IPS-18a (cell line): ENCODE data around the gene NEGR1.
A peak's percentile ranks its signal among the peaks of the same experiment; 100 is the strongest.
"Not testable (repeated sequence)": the region's sequence is repeated elsewhere in the genome, so short reads cannot be mapped to it uniquely, and the experiment has no call there.

ENCODE experiments used
- H3K27ac ChIP-seq: one replicate; pipeline ENCODE4 v1.5.1; 2013; ENCODE audit warnings: low read length
- H3K27me3 ChIP-seq: one replicate; pipeline ENCODE4 v1.6.1; 2013; ENCODE audit warnings: mild to moderate bottlenecking, low read length; ENCODE audit not compliant: control insufficient read depth, insufficient read depth
- H3K36me3 ChIP-seq: one replicate; pipeline ENCODE4 v1.6.1; 2013; ENCODE audit warnings: low read depth, low read length; ENCODE audit not compliant: control insufficient read depth
- H3K4me1 ChIP-seq: one replicate; pipeline ENCODE4 v1.6.1; 2013; ENCODE audit warnings: low read depth, low read length; ENCODE audit not compliant: control insufficient read depth
- H3K4me3 ChIP-seq: one replicate; pipeline ENCODE4 v1.5.1; 2013; ENCODE audit warnings: low read length
- H3K9ac ChIP-seq: one replicate; pipeline ENCODE4 v1.6.1; 2013; ENCODE audit warnings: mild to moderate bottlenecking, low read length, moderate library complexity
- H3K9me3 ChIP-seq: one replicate; pipeline ENCODE4 v1.6.1; 2013; ENCODE audit warnings: low read depth, low read length; ENCODE audit not compliant: control insufficient read depth

NEGR1 gene

DNA sequence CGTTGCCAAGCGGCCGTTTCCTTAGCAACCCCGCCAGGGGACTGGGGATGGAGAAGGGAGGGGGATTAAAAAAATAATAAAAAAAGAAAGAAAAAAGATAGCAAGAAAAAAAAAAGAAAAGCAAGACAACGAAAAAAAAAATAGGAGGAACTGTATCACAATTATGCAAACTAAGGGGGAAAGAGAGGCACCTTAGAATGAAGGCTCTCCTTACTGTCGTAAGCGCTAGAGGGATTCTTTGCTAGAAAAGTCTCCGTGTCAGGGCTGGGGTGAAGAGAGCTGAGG, 625 bp upstream of the NEGR1 start:
- Histone ChIP-seq H3K9me3 (no peaks in the 10 kb centered on the region), H3K36me3 (no peaks in the 10 kb centered on the region), H3K4me1 (peaks cover 15% of the 10 kb centered on the region), H3K27ac (peak overlapping the region; percentile 30), H3K4me3 (peak overlapping the region; percentile 96), H3K9ac (peak overlapping the region; percentile 87), H3K27me3 (peaks cover 34% of the 10 kb centered on the region)

DNA sequence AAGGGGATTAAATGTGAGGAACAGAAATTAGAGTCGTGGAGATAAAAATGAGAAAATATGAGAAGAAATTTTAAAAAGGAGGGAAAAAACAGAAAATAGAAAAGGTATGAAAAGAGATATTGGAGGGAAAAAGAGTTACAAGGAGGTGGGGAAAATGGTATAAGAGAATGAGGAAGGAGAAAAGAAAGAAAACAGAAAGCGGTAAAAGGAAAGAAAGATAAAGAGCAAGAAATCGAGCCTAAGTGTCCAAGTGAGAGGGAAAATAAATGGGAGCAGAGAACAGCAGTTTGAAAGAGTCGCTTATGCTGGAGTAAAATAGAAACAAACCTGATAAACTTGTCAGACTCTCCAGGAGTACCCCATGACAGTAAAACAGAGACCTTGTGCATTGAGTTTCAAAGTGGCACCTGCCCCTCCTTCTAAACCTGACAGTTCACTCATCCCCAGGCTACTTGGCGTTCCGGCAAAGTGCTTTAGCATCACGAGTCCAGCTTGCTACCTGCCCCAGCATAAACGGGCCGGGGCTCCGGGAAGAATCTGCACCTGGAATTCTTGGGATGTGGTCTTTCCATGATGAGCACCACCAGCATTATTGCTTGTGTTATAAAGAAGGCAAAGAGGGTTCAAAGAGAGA, 585 bp downstream of the NEGR1 start:
- Histone ChIP-seq H3K27ac (no peak overlapping the region), H3K9me3 (no peaks in the 10 kb centered on the region), H3K9ac (peak overlapping the region; percentile 29), H3K36me3 (no peaks in the 10 kb centered on the region), H3K4me1 (peaks cover 15% of the 10 kb centered on the region), H3K27me3 (peaks cover 34% of the 10 kb centered on the region), H3K4me3 (peak overlapping the region; percentile 96)

DNA sequence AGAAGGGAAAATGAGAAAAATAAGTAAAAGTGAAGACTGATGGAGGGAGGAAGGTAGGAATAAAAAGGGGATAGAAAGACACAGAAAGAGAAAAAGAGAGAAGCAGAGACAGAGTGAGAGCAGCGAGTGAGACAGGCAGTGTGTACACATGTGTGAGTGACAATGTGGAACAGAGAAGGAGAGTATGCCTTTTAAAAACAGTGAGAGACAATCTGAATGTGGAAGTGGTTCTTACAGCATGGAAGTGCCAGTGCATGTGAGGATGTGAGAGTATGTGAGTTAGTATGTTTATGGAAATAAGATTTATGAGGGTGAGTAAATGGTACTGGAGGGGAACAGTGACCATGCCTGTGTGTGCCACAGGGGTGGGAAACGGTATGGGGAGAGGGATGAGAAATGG, 1.2 kb downstream of the NEGR1 start:
- Histone ChIP-seq H3K27ac (no peak overlapping the region), H3K27me3 (peaks cover 31% of the 10 kb centered on the region), H3K9me3 (no peaks in the 10 kb centered on the region), H3K36me3 (no peaks in the 10 kb centered on the region), H3K9ac (no peak overlapping the region), H3K4me3 (no peak overlapping the region), H3K4me1 (peaks cover 15% of the 10 kb centered on the region)

- Histone ChIP-seq H3K27ac (no peak overlapping the region), H3K27me3 (peaks cover 26% of the 10 kb centered on the region), H3K9me3 (no peaks in the 10 kb centered on the region), H3K4me1 (peaks cover 13% of the 10 kb centered on the region), H3K9ac (no peak overlapping the region), H3K36me3 (no peaks in the 10 kb centered on the region), H3K4me3 (no peak overlapping the region)
Observed at GRCh38 chr1:72280711-72281110, 1.6 kb downstream of the NEGR1 start.

- Histone ChIP-seq H3K4me3 (no peak overlapping the region), H3K4me1 (peaks cover 7% of the 10 kb centered on the region)
Observed at GRCh38 chr1:72280131-72280530, 2.2 kb downstream of the NEGR1 start.

DNA sequence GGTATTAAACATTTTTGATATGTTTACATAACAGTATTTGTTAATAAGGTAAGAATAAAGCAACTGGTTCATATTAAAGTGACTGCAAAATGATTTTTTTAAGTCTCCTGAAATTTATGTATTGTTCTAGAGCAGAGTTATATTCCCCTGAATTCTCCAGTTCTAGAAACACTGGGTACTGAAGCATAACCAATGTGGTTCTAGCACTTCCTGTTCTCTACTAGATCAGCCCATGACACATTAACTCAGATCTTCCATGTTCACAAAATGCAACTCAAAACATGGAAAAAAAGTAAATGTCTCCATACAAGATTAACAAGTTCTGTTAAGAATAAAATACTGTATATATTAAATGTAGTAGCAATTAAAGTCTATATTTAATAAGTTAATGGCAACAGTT, 3.9 kb downstream of the NEGR1 start:
- H3K36me3 ChIP-seq = no peaks in the 10 kb centered on the region
- no peak overlapping the region for H3K9ac ChIP-seq
- no peaks in the 10 kb centered on the region for H3K9me3 ChIP-seq
- no peaks in the 10 kb centered on the region for H3K4me1 ChIP-seq
- H3K4me3 ChIP-seq = no peak overlapping the region
- H3K27me3 ChIP-seq = peaks cover 15% of the 10 kb centered on the region
- H3K27ac ChIP-seq = no peak overlapping the region

More at GRCh38 chr1:72280131-72280530, 2.2 kb downstream of the NEGR1 start:
- peaks cover 21% of the 10 kb centered on the region for H3K27me3 ChIP-seq
- H3K9ac ChIP-seq = no peak overlapping the region
- H3K27ac ChIP-seq = no peak overlapping the region
- no peaks in the 10 kb centered on the region for H3K9me3 ChIP-seq
- no peaks in the 10 kb centered on the region for H3K36me3 ChIP-seq

DNA sequence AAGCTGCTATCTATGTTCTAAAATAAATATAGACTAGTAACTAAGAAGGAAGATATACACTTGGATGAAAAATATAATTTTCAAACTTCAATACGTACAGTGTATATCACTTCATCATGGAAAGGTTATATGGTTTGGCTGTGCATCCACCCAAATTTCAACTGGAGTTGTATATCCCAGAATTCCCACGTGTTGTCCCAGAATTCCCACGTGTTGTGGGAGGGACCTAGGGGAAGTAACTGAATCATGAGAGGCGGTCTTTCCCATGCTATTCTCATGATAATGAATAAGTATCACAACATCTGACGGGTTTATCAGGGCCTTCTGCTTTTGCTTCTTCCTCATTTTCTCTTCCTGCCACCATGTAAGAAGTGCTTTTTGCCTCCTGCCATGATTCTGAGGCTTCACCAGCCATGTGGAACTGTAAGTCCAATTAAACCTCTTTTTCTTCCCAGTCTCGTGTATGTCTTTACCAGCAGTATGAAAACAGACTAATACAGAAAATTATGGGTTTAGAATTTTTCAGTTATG, 10.7 kb downstream of the NEGR1 start:
- Histone ChIP-seq H3K4me1 (no peaks in the 10 kb centered on the region), H3K27ac (no peak overlapping the region), H3K9ac (no peak overlapping the region), H3K9me3 (no peaks in the 10 kb centered on the region), H3K36me3 (no peaks in the 10 kb centered on the region), H3K4me3 (no peak overlapping the region), H3K27me3 (no peaks in the 10 kb centered on the region)

GRCh38 chr1:72262735-72263134, 19.6 kb downstream of the NEGR1 start:
- Histone ChIP-seq H3K4me1 (no peaks in the 10 kb centered on the region), H3K4me3 (no peak overlapping the region), H3K27me3 (no peaks in the 10 kb centered on the region), H3K36me3 (no peaks in the 10 kb centered on the region), H3K27ac (no peak overlapping the region), H3K9me3 (no peaks in the 10 kb centered on the region), H3K9ac (no peak overlapping the region)

GRCh38 chr1:72253132-72253531, 29.2 kb downstream of the NEGR1 start:
- Histone ChIP-seq H3K36me3 (no peaks in the 10 kb centered on the region), H3K27me3 (no peaks in the 10 kb centered on the region), H3K9me3 (no peaks in the 10 kb centered on the region), H3K4me1 (no peaks in the 10 kb centered on the region), H3K9ac (no peak overlapping the region), H3K4me3 (no peak overlapping the region), H3K27ac (no peak overlapping the region)

GRCh38 chr1:72241397-72241796, 40.9 kb downstream of the NEGR1 start:
- no peak overlapping the region for H3K4me3 ChIP-seq
- no peaks in the 10 kb centered on the region for H3K36me3 ChIP-seq
- no peaks in the 10 kb centered on the region for H3K27me3 ChIP-seq
- H3K27ac ChIP-seq = no peak overlapping the region
- H3K9me3 ChIP-seq = no peaks in the 10 kb centered on the region
- no peaks in the 10 kb centered on the region for H3K4me1 ChIP-seq
- H3K9ac ChIP-seq = no peak overlapping the region

- not testable (repeated sequence) for H3K9me3 ChIP-seq, H3K4me1 ChIP-seq, H3K9ac ChIP-seq, H3K27me3 ChIP-seq, H3K27ac ChIP-seq, H3K4me3 ChIP-seq, H3K36me3 ChIP-seq
Observed at GRCh38 chr1:72235931-72236330, 46.4 kb downstream of the NEGR1 start.

DNA sequence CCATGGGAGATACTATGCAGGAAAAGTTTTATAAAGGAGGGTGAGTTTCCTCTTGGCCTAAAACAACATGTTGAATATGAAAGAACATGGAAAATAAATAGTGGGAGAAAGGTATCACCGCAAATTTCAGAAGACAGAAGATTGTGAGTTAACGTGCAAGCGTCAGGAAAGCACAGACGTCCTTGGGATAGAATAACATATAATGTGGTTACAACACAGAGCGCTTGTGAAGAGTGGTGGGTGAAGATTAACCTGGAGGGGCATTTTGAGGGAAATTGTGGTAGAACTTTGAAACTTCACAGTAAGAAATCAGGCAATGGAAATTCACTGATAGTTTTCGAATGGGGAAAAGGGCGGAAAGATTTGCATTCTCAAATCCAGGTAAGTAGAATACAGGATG, 47.3 kb downstream of the NEGR1 start:
- H3K4me3 ChIP-seq = no peak overlapping the region
- H3K4me1 ChIP-seq = no peaks in the 10 kb centered on the region
- no peak overlapping the region for H3K27ac ChIP-seq
- H3K9me3 ChIP-seq = no peaks in the 10 kb centered on the region
- no peaks in the 10 kb centered on the region for H3K36me3 ChIP-seq
- no peak overlapping the region for H3K9ac ChIP-seq
- no peaks in the 10 kb centered on the region for H3K27me3 ChIP-seq
